GM19238 (cell line): ENCODE measurements around the gene USP6.
"Not testable (repeated sequence)": the region's sequence is repeated elsewhere in the genome, so short reads cannot be mapped to it uniquely, and the experiment has no call there.

ENCODE experiments used
- DNase-seq: peaks from one replicate; pipeline ENCODE4 v3.0.0; 2011; ENCODE audit warnings: low spot score; ENCODE audit not compliant: insufficient read length

USP6 gene

DNA sequence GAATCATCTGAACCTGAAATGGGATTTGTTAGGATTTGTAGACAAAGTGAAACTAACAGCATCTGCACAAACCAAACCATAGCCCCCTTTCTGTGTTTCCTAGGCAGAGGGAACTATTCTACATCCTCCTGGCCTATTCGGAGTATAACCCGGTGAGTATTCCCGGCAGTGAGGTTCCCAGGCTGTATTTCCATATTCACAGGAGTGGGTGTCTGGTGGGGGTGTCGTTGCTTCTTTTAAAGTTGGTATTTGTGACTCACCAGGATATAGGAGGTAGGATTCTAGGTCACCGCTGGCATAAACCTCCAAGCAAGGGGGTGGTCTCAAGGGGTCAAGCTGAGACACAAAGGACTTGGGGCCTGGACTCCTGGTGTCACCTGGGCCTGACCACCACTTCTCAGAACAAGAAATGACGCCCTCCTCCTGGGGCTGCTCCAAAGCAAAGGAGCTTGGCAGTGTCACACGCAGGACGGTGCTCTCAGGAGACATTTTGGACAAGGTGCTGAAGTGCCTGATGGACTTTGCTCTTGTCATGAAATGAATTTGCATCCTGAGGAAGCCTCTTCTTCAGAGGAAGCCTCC lies 19.4 kb downstream of the USP6 start:
- not testable (repeated sequence) for DNase-seq

- DNase-seq = no peak
Measured at GRCh38 chr17:5135726-5136579, 20.1 kb downstream of the USP6 start.

- not testable (repeated sequence) for DNase-seq
Measured at GRCh38 chr17:5136580-5137412, 21.0 kb downstream of the USP6 start.

- not testable (repeated sequence) for DNase-seq
Measured at GRCh38 chr17:5137511-5138197, 21.8 kb downstream of the USP6 start.

DNA sequence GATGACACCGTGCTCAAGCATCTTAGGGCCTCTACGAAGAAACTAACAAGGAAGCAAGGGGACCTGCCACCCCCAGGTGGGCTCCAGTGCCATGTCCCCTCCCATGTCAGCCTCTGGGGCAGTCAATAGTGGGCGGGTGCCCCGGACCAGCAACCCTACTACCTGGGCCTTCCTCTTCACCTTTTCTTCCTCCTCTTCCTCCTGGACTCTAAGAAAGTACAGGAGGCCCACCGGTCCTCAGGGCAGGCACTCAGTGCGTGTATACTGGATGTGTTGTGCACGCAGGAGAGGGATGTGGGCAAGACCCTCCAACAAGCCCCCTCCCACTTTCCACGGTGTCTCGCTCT lies 22.3 kb downstream of the USP6 start:
- DNase-seq = not testable (repeated sequence)

DNA sequence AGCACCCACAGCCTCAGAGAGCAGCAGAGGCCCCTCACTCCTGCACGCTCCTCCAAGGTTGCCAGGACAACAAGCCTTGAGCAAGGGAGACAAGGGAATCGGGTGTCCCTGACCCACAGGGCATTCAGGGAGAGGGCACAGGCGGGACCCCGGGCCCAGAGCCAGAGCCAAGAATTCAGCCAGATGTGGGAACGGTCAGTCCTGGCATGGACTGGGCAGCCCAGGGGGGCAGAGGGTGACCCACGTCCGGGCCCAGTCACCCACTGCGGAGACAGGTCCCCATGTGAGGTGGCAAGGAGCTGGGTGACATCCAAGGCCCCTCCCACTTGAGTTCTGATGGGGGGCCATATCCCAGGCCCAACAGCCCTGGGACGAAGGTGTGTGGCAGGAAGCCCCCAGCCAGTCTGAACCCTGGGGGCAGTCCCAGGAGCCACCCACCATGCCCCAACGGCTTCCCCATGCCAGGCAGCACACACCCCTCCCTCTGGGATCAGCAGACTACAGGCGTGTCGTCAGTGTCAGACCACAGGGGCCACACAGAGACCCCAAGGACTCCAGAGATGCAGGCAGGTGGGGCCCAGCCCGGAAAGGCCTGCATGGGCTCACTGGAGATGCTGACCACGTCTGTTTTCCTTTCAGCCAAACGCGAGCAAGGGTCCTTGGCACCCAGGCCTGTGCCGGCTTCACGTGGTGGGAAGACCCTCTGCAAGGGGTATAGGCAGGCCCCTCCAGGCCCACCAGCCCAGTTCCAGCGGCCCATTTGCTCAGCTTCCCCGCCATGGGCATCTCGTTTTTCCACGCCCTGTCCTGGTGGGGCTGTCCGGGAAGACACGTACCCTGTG lies 23.0 kb downstream of the USP6 start:
- no peak for DNase-seq

- no peak for DNase-seq
Measured at GRCh38 chr17:5139458-5139732, 23.6 kb downstream of the USP6 start.

- DNase-seq = not testable (repeated sequence)
Measured at GRCh38 chr17:5142877-5143276, 27.0 kb downstream of the USP6 start.

DNA sequence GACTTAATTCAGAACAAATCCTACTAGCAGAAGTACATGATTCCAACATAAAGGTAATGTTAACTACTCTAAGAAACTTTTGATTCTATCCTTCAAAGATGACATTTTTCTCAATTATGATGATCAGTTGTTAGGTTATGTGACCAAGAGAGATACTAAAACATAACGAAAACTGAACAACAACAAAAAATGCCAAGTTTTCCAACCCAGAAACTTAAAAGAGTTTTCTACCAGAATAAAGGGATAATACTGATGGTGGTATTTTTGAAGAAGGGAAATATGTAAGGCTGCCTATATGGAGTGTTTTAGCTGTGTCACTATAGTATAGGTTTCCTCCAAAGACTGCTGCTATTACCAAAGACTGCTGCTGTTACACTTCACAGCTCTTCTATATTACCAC lies 30.3 kb downstream of the USP6 start:
- not testable (repeated sequence) for DNase-seq

GRCh38 chr17:5160702-5161101 lies 44.9 kb downstream of the USP6 start:
- DNase-seq = not testable (repeated sequence)

DNA sequence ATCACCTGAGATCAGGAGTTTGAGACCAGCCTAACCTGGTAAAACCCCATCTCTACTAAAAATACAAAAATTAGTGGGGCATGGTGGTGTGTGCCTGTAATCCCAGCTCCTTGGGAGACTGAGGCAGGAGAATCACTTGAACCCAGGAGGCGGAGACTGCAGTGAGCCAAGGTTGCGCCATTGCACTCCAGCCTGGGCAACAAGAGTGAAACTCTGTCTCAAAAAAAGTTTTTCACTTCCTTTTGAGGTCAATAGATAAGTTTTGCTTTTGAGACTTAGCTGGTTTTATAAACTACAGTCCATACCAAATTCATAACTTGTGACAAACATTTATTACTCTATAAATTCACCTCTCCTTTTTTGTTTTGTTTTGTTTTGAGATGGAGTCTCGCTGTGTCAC lies 46.0 kb downstream of the USP6 start:
- DNase-seq = not testable (repeated sequence)

GRCh38 chr17:5164436-5164835 lies 48.6 kb downstream of the USP6 start:
- no peak for DNase-seq

- DNase-seq = not testable (repeated sequence)
Measured at GRCh38 chr17:5165791-5166564, 50.1 kb downstream of the USP6 start.

DNA sequence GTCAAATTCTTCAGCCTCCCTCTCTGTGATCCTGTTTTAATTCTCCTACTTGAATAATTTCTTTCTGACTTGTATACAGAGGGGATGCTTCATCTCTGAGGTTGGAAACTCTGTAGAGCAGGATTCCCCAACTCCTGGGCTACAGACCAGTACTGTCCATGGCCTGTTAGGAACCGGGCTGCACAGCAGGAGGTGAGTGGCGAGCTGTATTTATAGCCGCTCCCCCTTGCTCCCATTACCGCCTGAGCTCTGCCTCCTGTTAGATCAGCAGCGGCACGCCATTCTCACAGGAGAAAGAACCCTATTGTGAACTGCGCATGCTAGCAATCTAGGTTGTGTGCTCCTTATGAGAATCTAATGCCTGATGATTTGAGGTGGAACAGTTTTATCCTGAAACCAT lies 59.2 kb downstream of the USP6 start:
- not testable (repeated sequence) for DNase-seq

DNA sequence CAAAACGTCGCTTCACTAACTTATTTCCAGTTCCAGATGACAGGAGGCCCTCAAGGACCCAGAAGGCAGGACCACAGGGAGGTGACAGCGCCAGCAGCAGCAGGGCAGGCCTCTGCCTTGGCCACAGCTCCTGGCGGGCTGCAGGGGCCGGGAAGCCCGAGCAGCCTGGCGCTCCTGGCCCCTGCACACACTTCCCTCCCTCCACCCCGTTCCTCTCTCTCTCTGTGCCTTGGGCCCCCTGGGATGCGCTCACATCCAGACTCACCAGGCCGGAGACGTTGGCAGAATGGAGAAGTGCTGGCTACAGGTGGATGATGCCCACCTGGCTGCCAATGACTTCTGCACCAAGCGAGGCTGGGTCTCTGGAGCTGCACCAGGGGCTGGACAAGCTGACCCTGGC lies 63.2 kb downstream of the USP6 start:
- DNase-seq = no peak

- DNase-seq = no peak
Measured at GRCh38 chr17:5181509-5182305, 65.9 kb downstream of the USP6 start.

GRCh38 chr17:5182597-5183409 lies 67.0 kb downstream of the USP6 start:
- no peak for DNase-seq

DNA sequence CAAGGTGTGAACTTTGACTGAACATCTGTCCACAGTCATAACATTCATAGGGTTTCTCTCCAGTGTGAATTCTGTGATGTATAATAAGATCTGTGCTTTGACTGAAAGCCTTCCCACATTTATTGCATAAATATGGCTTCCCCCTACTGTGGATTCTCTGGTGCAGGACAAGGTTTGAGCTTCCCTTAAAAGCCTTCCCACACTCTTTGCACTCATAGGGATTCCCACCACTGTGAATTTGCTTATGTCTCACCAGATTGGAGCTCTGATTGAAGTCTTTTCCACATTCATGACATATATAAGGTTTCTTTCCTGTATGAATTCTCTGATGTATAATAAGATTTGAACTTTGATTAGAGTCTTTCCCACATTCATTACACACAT lies 67.6 kb downstream of the USP6 start:
- DNase-seq = no peak
